ENCODE measurements around the gene DNAJA4.
"Not testable (repeated sequence)": the region's sequence is repeated elsewhere in the genome, so short reads cannot be mapped to it uniquely, and the experiment has no call there.

DNAJA4 gene

DNA sequence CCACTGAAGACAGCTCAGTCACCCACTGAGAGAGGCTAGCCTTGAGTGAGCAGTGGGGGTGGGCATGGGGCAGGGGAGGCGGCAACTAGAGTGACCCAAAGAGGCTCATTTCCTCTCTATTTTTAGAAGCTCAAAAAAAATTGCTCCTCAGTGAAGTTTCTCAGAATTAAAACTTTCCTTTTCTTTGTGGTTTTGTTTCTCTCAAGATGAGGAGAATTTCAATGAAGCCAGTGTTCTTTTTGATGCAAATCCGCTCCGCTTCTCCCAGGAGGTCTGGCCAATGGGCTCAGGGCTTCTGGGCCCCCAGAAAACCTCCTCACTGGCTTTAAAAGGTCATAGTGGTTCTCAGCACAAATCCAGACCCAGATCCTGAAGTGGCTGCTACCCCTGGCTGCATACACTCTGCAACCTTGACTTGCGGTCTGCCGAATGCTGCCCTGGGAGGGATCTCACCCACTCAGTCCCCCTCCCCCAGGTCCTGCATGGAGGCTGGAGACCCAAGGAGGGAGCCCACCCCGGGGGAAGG is 29.8 kb upstream of the DNAJA4 start, which contains the start of gene ACSBG1:
Gene ACSBG1 (minus strand): TSS at position 51 of the 526 bp plus-strand sequence. CDS start 64 bp downstream, outside the sequence.
- DNase-seq (ENCODE audit: insufficient read length, low spot score) (no peak), FAIRE-seq (no peak)
- no peak for TF ChIP-seq POLR2A (IDR thresholded peaks at IDR 0.05; ENCODE audit: low read depth, low read length)

DNA sequence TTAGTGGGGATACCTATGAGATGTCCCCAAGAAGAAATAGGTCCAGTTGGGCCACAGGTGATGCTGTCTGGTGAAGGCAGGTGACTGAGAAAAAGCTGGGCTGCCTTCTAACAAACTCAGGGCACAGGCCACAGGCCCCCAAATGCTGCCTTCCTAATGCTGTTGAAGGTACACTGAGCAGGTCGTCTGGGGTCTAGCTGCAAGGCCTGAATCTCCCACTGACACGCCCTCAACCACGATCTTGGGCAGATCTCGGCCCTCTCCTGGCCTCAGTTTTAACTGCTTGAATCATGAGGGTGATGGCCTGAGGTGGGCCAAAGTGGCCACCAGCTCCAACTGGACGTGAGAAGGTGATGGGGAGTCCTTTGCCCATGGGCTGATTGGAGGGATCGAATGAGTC is 27.9 kb upstream of the DNAJA4 start:
- FAIRE-seq: no peak
- DNase-seq (ENCODE audit: insufficient read length, low spot score): no peak
- no peak for TF ChIP-seq POLR2A (IDR thresholded peaks at IDR 0.05; ENCODE audit: low read depth, low read length)

DNA sequence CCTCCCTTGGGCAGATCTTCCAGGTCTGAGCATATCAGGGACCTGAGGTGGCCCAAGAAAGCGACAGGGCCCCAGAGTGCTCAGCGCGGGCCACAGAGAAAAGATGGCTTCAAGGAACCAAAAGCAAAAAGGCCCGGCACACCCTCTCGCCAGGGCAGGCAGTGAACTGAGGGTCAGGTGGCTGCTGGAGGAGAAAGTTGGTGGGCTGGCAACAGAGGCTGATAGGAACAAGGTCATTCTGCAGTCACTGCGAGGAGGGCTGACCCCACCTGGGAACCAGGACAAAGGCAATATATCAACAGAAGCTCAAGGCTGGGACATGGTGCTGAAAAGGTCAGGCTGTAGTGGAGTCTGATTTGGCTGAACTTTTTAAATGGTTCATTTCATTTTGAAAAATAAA is 27.2 kb upstream of the DNAJA4 start:
- DNase-seq (ENCODE audit: insufficient read length, low spot score): no peak
- no peak for FAIRE-seq

DNA sequence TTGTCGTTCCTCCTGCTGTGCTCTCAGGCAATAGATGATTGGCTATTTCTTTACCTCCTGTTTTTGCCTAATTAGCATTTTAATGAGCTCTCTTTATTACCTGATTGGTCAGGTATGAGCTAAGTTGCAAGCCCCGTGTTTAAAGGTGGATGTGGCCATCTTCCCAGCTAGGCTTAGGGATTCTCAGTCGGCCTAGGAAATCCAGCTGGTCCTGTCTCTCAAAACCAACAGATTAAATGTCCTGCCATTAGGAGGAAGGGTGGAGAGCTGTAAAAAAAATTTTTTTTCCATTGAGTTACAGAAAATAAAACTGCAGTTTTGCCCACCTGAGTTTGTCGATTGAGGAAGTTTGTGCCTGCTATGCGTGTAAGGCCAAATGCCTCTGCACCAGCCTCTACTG is 24.6 kb upstream of the DNAJA4 start:
- FAIRE-seq: no peak
- TF ChIP-seq POLR2A (IDR thresholded peaks at IDR 0.05; ENCODE audit: low read depth, low read length): no peak
- no peak for DNase-seq (ENCODE audit: insufficient read length, low spot score)

More for the DNA sequence above, 27.2 kb upstream of the DNAJA4 start:
- no peak for TF ChIP-seq POLR2A (IDR thresholded peaks at IDR 0.05; ENCODE audit: low read depth, low read length)

DNA sequence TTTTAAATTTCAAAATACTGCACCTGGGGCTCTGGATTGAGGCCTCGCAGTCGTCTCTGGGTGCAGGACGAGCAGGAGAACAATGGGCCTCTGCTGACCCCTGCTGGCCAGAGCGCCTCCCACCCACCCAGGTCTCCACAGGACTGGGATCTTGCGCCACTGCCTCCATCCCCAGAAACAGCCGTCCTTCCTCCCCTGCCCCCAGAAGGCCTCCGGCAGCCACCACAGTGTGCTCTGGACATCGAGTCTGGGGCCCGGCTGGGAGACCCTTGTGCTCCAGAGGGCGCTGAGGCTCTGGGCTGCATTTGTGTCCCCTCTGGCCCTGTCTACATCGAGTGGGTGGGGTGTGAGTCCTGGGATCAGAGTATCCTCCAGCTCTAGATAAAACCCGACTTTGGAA is 23.3 kb upstream of the DNAJA4 start:
- no peak for FAIRE-seq
- peak; percentile 64 for DNase-seq (ENCODE audit: insufficient read length, low spot score)
- no peak for TF ChIP-seq POLR2A (IDR thresholded peaks at IDR 0.05; ENCODE audit: low read depth, low read length)

DNA sequence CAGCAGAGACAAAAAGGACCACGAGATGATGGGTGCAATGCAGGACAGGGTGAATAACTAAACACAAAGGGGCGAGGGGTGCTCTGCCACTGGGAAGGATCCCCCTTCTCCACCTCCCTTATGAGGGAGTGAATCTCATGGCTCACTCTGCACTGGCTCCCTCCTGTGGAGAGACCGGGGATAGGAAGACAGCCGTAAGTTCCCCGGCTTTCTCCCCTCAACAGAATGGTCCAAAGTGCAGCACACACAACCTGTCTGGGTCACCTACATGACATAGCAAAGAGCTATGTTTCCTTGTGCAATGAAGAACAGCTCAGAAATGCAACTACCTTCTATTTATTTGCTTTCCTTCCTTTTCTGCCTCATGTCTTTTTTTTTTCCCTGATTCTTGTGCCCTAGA is 22.2 kb upstream of the DNAJA4 start:
- FAIRE-seq: no peak
- DNase-seq (ENCODE audit: insufficient read length, low spot score): no peak
- TF ChIP-seq POLR2A (IDR thresholded peaks at IDR 0.05; ENCODE audit: low read depth, low read length): no peak

DNA sequence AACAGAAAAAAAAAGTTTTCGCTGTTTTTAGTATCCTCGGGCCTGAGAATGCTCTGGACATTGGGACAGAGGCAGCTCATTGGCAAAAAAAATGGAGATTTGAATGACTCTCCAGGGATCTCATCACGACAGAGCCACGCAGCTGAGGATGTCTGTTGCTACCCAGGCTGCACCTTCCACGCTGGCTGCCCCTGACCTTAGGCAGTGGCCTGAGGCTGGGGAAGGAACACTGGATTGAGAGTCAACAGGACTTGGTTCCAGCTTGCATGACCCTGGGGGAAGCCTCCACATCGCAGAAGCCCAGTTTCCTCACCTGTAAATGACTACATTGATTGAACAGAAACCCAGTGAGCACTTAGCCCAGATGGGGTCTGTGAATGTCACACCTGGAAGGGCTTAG is 21.3 kb upstream of the DNAJA4 start:
- FAIRE-seq: no peak
- no peak for TF ChIP-seq POLR2A (IDR thresholded peaks at IDR 0.05; ENCODE audit: low read depth, low read length)
- no peak for DNase-seq (ENCODE audit: insufficient read length, low spot score)

DNA sequence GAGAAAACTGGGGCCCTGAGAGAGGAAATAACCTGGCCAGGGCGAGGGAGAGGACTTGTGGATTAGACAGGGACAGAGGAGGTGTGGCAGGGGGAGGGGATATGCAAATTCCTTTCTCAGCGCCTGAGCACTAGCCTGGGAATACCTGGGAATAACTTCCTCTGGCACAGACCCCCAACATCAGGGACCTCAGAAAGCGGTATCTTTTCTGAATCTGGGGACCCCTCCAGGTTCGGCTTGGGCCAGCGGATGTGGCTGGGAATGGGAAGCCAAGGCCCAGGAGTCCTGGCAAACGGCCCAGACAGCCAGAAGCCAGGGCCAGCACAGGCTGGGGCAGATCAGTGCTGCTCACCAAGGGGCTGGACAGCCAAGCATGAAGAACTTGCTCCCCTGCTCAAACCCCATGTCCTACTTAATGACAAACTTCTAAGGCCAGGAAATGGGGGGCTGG is 20.8 kb upstream of the DNAJA4 start:
- no peak for TF ChIP-seq POLR2A (IDR thresholded peaks at IDR 0.05; ENCODE audit: low read depth, low read length)
- DNase-seq (ENCODE audit: insufficient read length, low spot score) (peak; percentile 33), FAIRE-seq (no peak)

DNA sequence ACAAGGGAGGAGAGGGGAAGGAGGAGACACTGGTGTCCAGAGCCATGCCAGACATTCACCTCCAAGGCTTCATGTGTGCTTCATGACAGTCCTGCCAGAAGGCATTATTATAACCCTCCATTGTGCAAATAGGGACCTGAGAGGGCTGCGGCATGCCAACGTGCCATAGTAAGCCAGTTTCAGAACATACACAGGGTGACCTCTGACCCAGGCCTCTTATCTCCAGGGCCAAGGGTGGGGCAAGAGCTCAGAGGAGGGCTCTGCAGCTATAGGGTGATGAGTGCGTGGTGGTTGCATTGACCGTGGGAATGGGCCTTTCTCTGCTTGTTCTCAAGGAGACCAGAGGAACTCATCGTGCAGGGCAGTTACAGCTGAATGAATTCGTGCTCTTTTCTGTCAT is 20.3 kb upstream of the DNAJA4 start:
- DNase-seq (ENCODE audit: insufficient read length, low spot score) (no peak), FAIRE-seq (no peak)
- TF ChIP-seq POLR2A (IDR thresholded peaks at IDR 0.05; ENCODE audit: low read depth, low read length): no peak

DNA sequence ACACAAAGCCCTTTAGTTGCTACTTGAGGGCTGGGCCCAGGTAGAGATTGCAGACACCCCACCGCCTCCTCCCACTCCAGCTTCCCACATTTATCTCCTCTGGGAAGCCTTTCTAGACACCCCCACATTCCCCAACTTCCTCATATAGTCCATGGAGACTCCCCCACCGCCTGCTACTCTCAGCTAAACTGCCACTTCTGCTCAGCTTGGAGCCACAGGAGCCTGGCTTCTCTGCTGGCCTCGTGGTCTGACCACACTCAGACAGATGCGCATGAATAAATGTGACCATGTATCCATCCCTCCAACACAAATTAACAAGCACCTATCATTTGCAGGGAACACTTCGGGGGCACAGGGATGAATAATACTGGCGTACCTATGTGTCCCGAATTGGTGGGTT is 19.5 kb upstream of the DNAJA4 start:
- DNase-seq (ENCODE audit: insufficient read length, low spot score): no peak
- FAIRE-seq: no peak
- TF ChIP-seq POLR2A (IDR thresholded peaks at IDR 0.05; ENCODE audit: low read depth, low read length): no peak

DNA sequence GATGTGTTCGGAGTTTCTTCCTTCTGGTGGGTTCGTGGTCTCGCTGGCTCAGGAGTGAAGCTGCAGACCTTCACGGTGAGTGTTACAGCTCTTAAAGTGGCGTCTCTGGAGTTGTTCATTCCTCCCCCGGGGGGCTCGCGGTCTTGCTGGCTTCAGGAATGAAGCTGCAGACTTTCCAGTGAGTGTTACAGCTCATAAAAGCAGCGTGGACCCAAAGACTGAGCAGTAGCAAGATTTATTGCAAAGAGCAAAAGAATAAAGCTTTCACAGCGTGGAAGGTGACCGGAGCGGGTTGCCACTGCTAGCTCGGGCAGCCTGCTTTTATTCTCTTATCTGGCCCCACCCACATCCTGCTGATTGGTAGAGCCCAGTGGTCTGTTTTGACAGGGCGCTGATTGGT is 19.0 kb upstream of the DNAJA4 start:
- not testable (repeated sequence) for FAIRE-seq; DNase-seq (ENCODE audit: insufficient read length, low spot score)

DNA sequence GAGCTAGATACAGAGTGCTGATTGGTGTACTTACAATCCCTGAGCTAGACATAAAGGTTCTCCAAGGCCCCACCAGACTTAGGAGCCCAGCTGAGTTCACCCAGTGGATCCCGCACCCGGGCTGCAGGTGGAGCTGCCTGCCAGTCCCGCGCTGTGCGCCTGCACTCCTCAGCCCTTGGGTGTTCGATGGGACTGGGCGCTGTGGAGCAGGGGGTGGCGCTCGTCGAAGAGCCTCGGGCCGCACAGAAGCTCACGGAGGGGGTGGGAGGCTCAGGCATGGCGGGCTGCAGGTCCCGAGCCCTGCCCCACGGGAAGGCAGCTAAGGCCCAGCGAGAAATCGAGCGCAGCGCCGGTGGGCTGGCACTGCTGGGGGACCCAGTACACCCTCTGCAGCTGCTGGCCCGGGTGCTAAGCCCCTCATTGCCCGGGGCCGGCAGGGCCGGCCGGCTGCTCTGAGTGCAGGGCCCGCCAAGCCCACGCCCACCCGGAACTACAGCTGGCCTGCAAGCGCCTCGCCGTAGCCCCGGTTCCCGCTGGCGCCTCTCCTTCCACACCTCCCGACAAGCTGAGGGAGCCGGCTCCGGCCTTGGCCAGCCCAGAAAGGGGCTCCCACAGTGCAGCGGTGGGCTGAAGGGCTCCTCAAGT is 18.3 kb upstream of the DNAJA4 start:
- not testable (repeated sequence) for FAIRE-seq; DNase-seq (ENCODE audit: insufficient read length, low spot score)

DNA sequence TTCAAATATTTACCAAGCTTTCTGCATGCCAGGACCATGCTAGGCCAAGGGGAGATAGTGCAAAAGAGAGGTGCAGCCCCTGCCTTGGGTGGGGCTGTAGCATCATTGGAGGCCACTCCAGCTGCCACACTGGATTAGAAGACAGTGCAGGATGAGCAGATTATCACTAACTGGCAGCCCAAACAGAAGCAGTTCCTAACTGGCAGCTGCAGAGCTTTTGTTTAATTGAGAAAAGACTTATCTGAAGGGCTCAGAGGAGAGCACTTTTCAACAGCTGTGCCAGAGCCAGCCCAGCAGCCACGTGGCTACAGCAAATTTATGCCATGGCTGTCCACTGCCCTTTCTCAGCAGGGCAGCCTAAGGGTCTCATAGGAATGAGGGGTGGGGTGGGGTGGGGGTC is 16.5 kb upstream of the DNAJA4 start:
- TF ChIP-seq POLR2A (IDR thresholded peaks at IDR 0.05; ENCODE audit: low read depth, low read length): no peak
- FAIRE-seq (no peak), DNase-seq (ENCODE audit: insufficient read length, low spot score) (no peak)

DNA sequence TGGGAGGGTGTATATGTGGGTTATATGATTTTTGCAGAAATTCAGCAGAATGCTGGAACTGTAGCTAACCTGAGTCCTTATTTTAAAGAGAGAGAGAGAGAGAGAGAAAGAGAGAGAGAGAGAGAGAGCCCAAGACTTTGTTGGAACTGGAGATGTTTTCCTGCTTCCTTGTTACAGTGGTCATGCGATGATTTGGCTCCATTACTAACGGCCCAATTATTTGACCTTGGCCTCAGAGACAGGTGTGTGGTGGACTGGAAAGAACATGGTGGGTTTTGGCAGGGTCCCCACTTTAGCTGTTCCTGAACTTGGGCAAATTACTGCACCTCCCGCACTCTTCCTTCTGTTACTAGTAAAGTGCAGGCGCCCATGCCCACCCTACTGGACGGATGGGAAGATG is 15.2 kb upstream of the DNAJA4 start:
- FAIRE-seq (no peak), DNase-seq (ENCODE audit: insufficient read length, low spot score) (no peak)
- TF ChIP-seq POLR2A (IDR thresholded peaks at IDR 0.05; ENCODE audit: low read depth, low read length): no peak

DNA sequence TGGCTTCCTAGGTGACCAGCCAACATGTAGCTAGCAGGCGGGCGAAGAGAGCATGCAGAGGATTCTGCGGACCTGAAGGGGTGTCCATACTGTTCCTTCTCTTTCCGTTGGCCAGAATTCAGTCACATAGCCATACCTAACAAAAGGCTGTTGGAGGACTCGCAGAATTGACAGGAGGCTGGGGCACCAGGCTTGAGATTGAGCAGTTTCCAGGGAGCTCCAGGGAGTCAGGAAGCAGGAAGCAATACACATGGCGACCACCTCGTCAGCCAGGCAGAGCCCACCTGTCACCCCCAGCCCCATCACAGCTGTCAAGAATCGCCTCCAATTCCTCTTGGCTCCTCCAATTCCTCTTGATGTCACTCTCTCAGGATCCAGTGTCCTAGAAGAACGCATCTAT is 13.2 kb upstream of the DNAJA4 start:
- DNase-seq (ENCODE audit: insufficient read length, low spot score) (no peak), FAIRE-seq (no peak)
- TF ChIP-seq POLR2A (IDR thresholded peaks at IDR 0.05; ENCODE audit: low read depth, low read length): no peak
